ENCODE measurements around the gene CRTC1.

Gene CRTC1

DNA sequence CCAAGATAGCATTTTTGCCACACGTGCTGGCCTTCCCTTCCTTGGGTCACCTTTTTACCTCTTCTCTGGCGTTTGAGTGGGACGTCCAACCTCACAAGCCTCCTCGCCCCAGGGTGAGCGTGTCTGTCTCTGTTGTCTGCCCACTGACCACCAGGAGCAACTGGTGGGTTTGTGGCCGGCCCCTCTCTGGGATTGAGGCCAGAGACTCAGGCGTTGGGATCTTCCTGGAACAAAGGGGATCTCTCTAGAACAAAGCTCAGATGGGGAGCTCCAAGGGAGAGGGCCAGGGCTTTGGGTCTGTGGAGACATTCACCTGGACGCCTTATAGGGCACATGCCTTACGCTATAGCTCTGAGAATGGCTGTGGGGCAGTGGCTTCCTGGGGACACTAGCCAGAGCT lies 90.2 kb downstream of the CRTC1 start:
- DNase-seq, result no peak

DNA sequence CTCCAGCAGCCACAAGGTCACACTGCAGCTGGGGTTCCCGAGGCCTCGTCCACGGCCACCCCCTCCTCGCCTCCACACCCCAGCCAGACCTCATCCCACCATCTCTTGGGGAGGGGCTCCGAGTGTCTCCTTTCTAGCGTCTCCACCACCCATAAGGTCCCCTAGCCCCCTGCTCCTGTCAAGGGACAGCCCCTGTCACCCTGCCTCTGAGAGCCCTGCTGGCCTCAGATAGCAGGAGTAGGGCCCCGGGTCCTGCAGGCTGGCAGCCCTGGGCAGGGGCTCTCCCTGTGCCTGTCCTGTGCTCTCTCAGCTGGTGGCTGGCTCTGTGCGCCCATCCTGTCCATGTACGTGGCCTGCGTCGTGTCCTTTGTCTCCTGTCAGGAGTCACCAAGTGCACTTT lies 90.6 kb downstream of the CRTC1 start:
- no peak for DNase-seq

DNA sequence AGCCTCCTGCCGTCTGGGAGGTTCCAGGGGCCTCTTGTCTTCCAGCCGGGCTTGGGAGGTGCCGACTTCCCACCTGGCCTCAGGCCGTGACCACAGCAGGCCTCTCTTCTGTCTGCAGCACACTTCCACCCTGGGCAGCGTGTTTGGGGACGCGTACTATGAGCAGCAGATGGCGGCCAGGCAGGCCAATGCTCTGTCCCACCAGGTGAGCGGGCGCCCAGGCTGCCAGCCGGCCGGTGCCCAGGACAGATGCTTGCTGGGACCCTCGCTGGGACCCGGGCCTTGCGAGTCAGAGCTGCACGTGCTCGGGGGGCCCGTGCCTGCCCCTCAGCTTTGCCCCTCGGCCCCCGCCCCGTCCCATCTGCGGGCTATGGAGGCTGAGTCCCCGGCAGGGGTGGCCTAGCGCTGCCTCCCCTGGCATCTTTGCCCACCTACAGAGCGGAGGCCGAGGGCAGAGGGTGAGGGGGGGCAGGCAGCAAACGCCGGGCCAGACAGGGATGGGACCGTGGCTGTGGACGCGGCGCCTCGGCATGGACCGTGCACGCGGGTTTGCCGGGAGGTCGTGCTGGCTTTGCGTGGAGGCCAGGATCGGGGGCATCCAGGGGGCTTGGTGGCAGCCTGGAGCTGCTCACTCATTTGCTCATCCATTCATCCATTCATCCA lies 91.4 kb downstream of the CRTC1 start:
- DNase-seq, result no peak

DNA sequence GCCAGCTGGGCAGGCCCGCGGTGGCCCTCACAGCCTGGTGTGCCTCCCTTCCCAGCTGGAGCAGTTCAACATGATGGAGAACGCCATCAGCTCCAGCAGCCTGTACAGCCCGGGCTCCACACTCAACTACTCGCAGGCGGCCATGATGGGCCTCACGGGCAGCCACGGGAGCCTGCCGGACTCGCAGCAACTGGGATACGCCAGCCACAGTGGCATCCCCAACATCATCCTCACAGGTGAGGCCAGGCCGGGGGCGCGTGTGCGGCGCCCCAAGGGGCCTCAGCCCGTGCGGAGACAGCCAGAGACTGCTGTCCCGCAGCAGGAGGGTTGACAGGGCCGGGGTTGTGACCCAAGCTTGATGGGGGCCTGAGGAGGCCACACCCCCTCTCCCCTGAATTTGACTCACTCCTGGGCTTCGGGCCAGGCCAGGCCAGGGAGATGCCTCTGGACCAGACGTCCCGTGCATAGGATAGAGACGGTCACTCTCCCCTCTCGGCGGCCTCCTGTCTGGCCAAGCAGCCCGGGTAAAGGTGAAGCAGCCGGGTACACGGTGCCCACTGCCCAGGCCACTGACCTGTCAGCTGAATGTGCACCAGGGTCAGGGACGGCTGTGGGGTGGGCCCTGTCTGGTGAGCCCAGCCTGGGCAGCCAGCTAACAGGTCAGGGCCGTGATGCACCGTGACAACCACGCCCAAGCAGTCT lies 92.3 kb downstream of the CRTC1 start:
- DNase-seq, result no peak

DNA sequence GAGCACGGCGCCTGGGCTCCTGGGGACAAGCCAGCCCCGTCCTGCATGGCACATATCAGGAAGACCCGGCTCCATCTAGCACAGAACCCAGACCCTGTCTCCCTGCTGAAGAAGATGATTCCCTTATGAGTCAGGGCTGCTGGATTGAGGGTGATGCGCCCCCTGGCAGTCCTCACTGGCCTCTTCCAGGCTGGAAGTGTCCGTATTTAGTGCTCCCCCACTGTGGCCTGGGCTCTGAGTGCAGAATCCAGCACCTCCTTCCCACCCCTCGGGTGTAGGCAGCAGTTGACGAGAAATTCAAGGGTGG lies 92.8 kb downstream of the CRTC1 start:
- no peak for DNase-seq

DNA sequence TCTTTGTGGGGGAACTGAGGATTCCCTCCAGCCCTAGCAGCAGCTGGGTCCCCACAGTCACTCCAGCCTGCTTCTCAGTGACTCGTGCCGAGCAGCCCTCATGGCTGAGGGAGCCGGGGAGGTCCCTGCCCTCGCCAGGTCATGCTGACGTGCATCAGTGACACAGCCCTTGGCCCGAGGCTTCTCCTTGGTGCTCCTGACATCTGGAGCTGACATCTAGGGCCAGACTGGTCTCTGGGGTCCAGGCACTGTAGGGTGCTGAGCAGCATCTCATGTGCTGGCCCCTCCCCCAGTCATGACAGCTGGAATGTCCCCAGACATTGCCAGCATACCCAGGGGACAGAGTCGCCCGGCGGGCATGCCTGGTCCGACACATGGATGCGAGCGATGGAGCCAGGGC lies 93.3 kb downstream of the CRTC1 start:
- DNase-seq, result no peak

DNA sequence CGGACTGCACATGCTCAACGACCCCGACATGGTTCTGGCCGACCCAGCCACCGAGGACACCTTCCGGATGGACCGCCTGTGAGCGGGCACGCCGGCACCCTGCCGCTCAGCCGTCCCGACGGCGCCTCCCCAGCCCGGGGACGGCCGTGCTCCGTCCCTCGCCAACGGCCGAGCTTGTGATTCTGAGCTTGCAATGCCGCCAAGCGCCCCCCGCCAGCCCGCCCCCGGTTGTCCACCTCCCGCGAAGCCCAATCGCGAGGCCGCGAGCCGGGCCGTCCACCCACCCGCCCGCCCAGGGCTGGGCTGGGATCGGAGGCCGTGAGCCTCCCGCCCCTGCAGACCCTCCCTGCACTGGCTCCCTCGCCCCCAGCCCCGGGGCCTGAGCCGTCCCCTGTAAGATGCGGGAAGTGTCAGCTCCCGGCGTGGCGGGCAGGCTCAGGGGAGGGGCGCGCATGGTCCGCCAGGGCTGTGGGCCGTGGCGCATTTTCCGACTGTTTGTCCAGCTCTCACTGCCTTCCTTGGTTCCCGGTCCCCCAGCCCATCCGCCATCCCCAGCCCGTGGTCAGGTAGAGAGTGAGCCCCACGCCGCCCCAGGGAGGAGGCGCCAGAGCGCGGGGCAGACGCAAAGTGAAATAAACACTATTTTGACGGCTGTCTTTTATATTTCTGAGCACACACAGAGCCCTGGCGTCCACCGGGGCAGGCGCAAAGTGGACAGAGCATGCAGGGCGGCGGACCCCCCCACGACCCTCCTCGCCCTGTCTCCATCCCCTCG lies 94.0 kb downstream of the CRTC1 start:
- DNase-seq, result no peak

DNA sequence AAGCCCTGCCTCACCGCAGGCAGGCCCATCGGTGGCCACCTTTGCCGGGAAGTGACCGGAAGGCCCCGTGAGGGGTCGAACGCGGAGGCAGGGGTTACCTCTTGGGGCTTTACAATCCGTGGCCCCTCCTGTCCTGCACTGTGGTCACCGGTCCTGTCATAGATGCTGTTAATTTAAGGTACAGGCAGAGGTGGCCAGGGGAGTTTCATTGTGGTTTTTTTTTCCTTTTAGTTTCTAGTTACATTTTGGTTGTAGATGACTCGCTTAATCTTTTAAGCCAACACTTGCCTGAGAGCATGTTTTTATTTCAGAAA lies 94.6 kb downstream of the CRTC1 start:
- DNase-seq, result no peak

DNA sequence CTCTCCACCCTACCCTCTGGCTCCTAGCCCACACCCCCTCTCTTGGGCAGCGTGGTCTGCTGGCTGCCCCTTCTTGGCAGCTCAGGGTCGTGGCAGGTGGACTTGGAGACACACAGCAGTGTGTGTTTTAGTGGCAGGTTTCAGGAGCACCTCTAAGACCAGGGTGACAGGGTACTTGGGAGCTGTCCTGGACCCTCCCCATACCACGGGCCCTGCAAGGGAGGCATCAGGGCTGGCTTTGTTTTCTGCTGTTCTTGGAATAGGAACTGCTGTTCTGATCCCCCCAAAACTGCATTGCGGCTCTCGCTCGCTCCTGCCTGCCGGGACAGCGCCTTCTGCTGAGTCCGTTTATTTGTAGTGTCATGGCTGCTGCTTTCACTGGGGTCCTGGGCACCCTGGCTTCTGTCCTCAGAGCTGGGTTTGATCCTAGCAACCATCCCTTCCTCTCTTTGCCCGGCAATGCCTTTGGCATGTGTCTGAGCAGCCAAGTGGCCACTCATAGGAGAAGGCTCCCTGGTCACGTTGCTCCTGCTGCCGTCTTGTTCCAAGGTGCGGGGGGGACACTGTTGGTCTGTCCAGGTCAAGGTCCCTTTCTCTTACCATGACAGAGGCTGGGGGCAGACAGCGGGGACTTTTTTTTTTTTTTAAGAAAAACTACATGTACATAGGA lies 95.5 kb downstream of the CRTC1 start:
- no peak for DNase-seq

DNA sequence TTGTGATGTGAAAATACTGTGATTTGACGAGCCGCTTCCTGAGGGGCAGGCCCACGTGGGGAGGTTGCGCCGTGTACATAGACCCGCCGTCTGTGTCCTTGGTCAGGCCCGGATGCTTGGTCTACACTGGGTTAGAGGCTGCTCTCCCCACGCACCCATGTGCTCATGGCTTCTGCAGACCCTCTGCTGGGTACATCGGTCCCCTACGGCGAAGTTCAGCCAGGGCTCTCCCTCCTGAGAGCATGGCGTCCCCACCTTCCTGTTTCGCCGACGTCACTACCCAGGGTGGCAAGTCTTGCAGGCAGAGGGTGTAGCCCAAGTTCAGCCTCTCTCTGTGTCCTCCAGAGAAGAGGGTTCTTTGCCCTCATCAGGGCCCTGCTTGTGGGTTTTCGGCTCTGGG lies 96.6 kb downstream of the CRTC1 start:
- DNase-seq, result no peak

DNA sequence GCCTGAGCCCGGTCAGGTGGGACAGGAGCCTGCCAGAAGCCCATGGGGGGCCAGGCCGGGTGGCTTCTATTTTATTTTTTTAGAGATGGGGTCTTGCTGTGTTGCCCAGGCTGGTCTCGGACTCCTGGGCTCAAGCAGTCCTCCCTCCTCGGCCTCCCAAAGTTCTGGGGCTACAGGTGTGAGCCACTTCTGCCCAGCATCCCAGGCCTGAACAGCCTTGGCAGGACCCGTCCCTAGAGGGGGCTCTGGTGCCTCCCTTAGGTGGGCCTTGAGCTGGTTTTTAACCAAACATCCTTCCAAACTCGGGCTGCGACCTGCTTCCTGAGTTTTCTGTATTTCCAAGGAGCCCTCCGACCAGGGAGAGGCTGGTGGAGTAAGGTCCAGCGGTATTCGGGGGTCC lies 97.2 kb downstream of the CRTC1 start:
- DNase-seq, result no peak

DNA sequence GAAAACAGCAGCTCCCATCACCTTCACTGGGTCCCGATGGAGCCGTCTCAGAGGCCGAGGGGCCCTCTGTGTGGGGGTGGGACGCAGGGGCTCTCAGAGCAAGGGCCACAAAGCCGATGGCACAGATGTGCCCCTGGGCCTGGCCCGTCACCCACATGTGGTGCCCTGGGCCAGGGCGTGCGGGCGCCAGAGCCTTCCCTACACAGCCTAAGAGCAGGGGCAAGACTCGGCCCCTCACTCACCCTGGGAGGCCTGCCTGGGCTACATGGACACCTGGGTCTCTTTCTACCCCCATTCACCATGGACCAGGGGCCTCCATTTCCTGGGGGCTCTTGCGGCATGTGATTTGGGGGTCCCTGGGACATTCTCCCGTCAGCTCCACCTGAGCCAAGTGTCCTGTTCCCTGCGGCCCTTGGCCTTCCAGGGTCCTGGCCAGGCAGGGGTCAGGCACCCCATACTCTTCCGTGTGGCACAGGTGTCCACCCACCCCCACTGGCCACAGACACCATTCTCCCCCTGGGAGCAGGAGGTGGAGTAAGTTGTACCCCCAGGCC lies 97.6 kb downstream of the CRTC1 start:
- no peak for DNase-seq

DNA sequence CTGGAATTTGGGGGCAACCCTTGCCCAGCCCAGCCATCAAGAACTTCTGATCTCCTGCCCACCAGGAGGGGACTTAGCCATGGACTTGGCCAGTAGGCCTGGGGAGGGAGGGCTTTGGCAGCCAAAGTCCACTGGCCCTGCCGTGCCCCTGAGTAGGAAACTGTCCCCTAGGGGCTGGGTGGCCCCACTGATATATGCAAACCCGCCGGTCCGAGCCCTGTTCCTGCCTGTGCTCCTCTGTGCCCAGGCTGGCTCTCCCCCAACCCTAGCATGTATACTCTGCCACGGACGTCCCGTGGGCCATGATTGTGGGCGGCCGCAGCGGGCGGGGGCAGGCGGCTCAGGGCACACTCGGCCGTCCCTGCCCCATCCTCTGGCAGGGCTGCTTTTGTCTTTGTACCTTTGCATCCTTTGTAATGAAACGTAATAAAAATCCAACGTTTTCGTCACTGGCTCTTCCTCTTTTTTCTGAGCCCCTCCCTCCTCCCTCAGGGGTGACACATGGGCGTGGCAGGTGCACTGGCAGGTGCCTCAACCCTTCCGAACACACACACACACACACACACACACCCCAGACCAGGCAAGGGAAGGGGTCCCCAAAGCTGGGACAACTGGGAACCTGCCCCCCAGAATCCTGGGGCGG lies 98.5 kb downstream of the CRTC1 start:
- no peak for DNase-seq

DNA sequence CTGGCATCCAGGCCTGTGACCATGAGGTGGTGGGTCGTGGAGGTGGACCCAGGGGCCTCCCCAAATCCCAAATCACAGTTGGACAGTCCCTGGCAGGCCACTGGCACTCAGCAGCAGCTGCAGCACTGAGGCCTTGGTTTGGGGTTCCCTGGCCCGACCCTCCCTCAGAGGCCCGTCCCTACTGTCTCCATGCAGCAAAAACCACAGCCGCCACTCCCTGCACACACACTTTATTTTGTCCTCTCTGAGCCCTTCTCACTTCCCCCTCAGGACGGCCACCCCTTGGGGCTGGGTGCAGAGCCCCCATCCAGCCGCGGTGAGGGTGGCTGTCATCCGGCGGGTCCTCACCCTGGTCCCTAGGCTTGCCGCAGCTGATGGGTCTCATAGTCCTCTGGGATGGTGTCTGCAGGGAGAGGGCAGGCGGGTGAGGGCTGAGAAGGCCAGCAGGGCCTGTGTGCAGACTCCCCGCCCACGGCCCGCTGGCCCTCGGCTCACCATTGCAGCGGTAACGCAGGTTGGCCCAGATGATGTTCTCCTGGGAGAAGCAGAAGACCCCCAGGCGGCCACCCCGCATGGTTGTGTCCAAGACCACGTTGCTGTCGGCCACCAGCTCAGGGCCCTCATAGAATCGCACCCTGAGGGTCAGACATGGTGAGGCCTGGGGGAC lies 99.2 kb downstream of the CRTC1 start:
- no peak for DNase-seq

DNA sequence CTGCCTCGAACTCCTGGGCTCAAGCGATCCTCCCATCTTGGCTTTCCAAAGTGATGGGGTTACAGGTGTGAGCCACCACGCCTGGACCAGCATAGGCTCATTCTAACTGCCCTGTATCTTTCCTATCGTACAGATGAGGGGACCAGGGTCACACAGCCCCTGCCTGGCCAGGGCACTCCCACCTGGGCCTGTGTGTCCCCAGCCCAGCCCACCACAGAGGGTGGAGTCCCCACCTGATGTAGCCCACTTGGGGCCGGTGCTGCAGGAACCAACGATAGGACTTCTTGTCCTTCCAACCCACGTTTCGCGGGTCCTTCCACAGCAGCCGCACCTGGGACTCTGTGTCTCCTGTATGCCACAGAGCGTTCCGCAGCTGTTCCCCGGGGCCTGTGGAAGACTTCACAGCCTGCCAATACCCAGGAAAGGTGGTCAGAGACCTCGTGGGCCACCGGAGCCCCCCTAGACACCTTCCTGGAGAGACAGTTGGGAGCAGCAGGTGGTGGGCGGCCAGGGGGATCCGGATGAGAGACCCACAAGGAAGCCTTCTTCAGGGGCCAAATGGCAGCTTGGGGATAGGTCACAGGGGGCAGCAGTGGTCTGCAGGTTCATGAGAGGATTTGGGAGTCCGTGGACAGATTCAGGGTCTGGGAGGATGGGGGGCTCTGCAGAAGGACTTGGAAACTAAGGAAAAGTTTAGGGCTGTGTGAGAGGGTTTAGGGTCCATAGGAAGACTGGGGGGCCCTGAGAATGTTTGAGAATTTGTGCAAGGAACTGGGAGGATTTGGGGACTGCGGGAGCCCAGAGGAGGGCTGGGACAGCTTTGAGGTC lies 100.7 kb downstream of the CRTC1 start:
- DNase-seq, result no peak

DNA sequence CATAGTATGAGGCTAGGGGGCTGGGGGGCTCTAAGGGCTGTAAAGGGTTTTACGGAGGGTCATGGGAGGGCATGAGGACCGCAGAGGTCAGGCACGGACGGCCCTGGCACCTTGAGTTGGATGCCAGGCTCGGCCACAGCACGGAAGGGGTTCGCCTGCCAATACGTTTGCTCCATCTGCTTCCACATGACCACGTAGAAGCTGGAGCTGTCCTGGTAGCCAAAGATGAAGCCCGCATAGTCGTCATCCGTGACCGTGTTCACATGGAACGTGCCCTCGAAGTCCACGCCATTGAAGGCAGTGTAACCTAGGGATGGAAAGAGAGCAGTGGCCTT lies 101.3 kb downstream of the CRTC1 start:
- no peak for DNase-seq

DNA sequence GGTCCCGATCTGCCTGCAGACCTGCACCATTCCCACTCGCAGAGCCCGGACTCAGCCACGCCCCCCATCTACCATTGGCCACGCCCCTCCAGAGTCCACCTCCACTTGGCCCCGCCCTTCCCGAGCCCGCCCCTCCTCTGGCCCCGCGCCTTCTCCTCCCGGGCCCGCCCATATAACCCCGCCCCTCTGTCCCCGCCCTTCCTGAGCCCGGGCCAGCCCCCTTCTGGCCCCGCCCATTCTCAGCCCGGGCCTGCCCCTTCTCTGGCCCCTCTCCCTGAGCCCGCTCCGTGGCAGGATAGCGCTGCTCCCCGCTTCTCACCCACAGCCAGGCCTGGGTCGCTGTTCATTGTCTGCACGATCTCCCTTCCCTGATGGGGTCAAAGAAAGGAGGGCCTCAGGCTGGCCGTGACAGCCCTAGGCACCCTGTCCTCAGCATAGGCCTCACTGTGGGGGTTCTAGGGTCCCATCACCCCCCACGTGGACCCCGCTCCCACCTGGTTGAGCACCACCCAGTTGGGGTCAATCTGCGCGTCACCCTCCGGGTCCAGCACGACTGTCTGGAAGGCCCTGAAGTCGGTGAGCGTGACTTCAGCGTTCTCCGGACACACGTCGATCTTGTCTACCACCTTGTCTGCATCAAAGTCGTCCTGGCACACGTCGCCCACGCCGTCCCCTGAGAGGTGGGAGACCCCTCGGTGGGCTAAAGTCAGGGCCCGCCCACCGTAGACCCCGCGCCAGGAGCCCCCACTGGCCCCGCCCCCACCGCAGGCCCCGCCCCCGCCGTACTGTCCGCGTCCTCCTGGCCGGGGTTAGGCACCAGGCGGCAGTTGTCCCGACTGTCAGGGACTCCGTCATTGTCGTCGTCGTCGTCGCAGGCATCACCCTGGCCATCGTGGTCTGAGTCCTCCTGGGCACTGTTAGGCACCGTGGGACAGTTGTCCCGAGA lies 102.0 kb downstream of the CRTC1 start:
- DNase-seq, result peak; percentile 73

DNA sequence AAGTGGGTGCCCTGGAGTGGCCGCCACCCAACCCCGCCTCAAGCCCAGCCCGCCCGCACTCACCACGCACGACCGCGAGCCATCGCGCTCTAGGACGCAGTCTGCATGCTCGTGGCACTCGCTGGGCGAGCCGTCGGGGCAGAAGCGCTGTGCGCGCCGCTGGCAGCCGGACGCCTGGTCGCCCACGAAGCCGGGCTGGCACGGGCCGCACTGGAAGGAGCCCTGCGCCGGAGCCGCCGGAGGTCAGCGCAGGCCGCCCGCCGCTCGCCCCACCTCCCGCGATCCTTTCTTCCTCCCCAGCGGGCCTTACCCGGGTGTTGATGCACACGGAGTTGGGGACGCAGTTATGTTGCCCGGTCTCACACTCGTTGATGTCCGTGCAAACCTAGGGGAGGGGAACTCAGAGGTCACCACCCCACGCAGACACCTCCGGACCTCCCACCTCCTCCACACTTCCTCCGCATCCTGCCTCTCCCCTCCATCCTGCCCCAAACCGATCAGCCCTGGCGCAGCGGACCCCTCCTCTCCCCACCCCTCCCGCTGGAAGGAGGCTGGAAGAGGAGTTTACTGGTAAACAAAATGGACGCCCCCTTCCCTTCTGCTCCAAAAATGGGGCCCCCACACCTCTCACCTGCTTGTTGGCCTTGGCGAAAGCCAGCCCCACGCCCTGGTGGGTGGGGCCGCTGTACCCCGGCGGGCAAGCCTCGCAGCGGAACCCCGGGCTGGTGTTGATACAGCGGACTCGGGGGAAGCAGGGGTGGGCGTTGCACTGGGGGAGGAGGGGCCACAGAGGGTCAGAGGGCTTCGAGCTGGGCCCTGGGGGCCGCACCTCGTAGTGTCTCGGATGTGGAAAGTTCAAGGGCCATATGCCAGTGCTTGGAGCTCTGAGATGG lies 105.3 kb downstream of the CRTC1 start:
- DNase-seq, result no peak

DNA sequence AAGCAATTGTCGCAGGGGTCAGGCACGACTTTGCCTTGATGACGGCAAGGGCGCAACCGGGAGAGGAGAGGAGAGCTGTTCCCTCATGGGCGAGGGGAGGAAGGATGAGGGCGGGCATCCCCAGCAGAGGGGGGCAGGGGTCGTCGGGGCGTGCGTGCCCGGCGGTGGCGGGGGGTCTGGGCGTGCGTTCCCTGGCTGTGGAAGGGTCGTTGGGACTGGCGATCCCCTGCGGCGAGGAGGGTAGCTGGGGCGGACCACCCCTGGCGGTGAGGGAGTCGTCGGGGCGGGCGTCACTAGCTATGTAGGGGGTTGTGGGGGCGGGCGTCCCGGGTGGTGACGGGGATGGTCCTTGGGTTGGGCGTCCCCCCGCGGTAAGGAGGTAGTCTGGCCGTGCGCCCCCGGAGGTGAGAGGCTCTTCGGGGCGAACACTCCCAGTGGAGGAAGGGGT lies 106.0 kb downstream of the CRTC1 start:
- no peak for DNase-seq
